Mesendoderm (in vitro differentiated cells): Measurements from ENCODE around the gene IL17C.

Source experiments
- DNase-seq: peaks from one replicate; pipeline ENCODE4 v3.0.0; 2013
- H2AK5ac ChIP-seq: 2 replicates; pipeline ENCODE4 v1.6.1; 2013; ENCODE audit warnings: low read length, inconsistent platforms
- H2BK120ac ChIP-seq: 2 replicates; pipeline ENCODE4 v1.6.1; 2013; ENCODE audit warnings: low read depth, mild to moderate bottlenecking, low read length, moderate library complexity, mixed read lengths
- H2BK15ac ChIP-seq: replicated peaks from 2 replicates; pipeline ENCODE4 v1.6.1; 2013; ENCODE audit warnings: low read depth, mild to moderate bottlenecking, moderate library complexity
- H2BK5ac ChIP-seq: 2 replicates; pipeline ENCODE4 v1.6.1; 2013; ENCODE audit warnings: low read length, inconsistent platforms
- H3K18ac ChIP-seq: 2 replicates; pipeline ENCODE4 v1.6.1; 2013; ENCODE audit warnings: mild to moderate bottlenecking, low read length, mixed read lengths
- H3K23ac ChIP-seq: one replicate; pipeline ENCODE4 v1.6.1; 2013; ENCODE audit warnings: low read length
- H3K27ac ChIP-seq: 2 replicates; pipeline ENCODE4 v1.5.1; 2013; ENCODE audit warnings: low read depth, mild to moderate bottlenecking, inconsistent platforms, low read length, moderate library complexity
- H3K27me3 ChIP-seq: 2 replicates; pipeline ENCODE4 v1.6.1; 2013; ENCODE audit warnings: low read length, control low read depth, mild to moderate bottlenecking, inconsistent platforms; ENCODE audit not compliant: insufficient read depth, poor library complexity
- H3K36me3 ChIP-seq: 2 replicates; pipeline ENCODE4 v1.6.1; 2013; ENCODE audit warnings: low read length, inconsistent platforms; ENCODE audit not compliant: control insufficient read depth, insufficient read depth
- H3K4ac ChIP-seq: one replicate; pipeline ENCODE4 v1.6.1; 2013; ENCODE audit warnings: low read depth, mild to moderate bottlenecking, low read length, moderate library complexity
- H3K4me1 ChIP-seq: 2 replicates; pipeline ENCODE4 v1.6.1; 2013; ENCODE audit warnings: low read depth, low read length, inconsistent platforms; ENCODE audit not compliant: control insufficient read depth
- H3K4me2 ChIP-seq: 2 replicates; pipeline ENCODE4 v1.6.1; 2013; ENCODE audit warnings: low read length
- H3K4me3 ChIP-seq: 2 replicates; pipeline ENCODE4 v1.5.1; 2013; ENCODE audit warnings: mild to moderate bottlenecking, low read length
- H3K56ac ChIP-seq: one replicate; pipeline ENCODE4 v1.6.1; 2013; ENCODE audit warnings: low read length
- H3K79me1 ChIP-seq: 2 replicates; pipeline ENCODE4 v1.6.1; 2013; ENCODE audit warnings: low read length, inconsistent platforms
- H3K79me2 ChIP-seq: 2 replicates; pipeline ENCODE4 v1.6.1; 2013; ENCODE audit warnings: mild to moderate bottlenecking, low read length; ENCODE audit not compliant: control insufficient read depth, insufficient read depth
- H3K9ac ChIP-seq: 2 replicates; pipeline ENCODE4 v1.6.1; 2013; ENCODE audit warnings: low read length, inconsistent platforms
- H4K5ac ChIP-seq: one replicate; pipeline ENCODE4 v1.6.1; 2013; ENCODE audit warnings: low read length
- H4K8ac ChIP-seq: one replicate; pipeline ENCODE4 v1.6.1; 2013; ENCODE audit warnings: low read depth, mild to moderate bottlenecking, control low read depth, low read length, moderate library complexity
- WGBS: extraction: QIAGEN DNeasy Blood & Tissue Kit; methylation state at CpG from one replicate; pipeline ENCODE4 v1.1.7; 2013; ENCODE audit warnings: low lambda C conversion rate, missing lambda C conversion rate; ENCODE audit not compliant: insufficient coverage; ENCODE audit errors: extremely low coverage; 5-methylcytosine and 5-hydroxymethylcytosine counted together

Gene IL17C

DNA sequence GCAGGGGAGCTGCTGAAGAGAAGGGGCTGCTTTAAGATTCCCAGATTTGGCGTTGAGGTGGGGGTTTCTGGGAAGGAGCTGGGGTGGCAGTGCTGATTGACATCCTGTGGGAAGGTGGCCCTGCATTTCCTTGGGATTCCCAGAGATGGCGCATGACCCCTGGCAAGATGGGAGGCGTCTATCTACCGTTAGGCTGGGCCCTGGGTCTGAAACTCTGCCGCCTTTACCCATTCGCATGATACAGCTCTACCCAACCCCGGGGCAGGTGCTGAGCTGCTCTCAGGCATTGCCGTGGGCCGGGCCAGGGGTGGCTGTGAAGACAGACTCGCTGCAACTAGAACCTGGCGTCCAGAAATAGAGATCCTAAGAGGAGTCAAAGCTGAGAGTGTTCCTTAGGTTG, 34.4 kb downstream of the IL17C start:
- no peak overlapping the region for H3K27ac ChIP-seq
- no peak overlapping the region for H2BK15ac ChIP-seq
- H2AK5ac ChIP-seq: no peak overlapping the region
- H3K27me3 ChIP-seq: no peaks in the 10 kb centered on the region
- no peaks in the 10 kb centered on the region for H3K79me1 ChIP-seq
- H2BK120ac ChIP-seq: no peak overlapping the region
- H3K4me3 ChIP-seq: no peak overlapping the region
- H3K4me1 ChIP-seq: no peaks in the 10 kb centered on the region
- H3K9ac ChIP-seq: no peak overlapping the region
- no peak overlapping the region for H3K4me2 ChIP-seq
- H4K8ac ChIP-seq: no peak overlapping the region
- no peak overlapping the region for H3K18ac ChIP-seq
- H4K5ac ChIP-seq: no peak overlapping the region
- H3K79me2 ChIP-seq: no peaks in the 10 kb centered on the region
- no peak overlapping the region for H3K23ac ChIP-seq
- no peak overlapping the region for H3K56ac ChIP-seq
- H3K36me3 ChIP-seq: no peaks in the 10 kb centered on the region
- peak; percentile 73 for DNase-seq
- H2BK5ac ChIP-seq: no peak overlapping the region
- H3K4ac ChIP-seq: no peak overlapping the region
- no CpG with 5 or more reads among the region's 11 CpGs for WGBS

DNA sequence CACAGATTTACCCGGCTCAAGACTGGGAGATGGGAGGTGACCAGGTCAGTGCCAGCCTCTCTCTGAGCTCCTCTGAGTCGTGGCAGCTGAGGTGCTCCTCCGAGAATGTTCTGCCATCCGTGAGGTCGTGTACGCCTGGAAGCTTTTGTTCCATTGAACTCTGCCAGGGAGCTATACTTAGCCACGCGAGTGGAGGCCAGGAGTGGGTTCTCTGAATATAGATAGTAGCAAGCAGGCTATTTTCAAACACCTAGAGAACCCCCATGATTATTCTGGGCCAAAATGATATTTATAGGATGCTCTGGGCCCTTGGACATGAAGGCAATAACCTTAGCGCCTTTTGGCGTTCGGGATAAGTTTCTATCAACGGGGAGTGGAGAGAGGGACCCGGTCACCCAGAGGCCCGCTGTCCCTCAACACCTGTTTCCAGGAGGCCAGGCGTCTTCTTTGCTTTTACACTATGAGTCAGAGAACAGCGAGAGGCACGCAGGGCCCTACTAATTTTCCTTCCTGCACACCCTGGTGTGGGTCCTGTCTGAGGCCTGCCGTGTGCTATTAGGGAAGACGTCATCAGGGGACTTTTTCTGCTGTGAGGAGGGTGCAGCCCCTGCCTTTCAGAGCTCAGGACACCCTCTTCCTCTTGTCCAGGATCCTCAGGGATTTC, 35.5 kb downstream of the IL17C start:
- no peak overlapping the region for H3K4me3 ChIP-seq
- H3K18ac ChIP-seq: no peak overlapping the region
- no peak overlapping the region for H3K9ac ChIP-seq
- no peak overlapping the region for H3K27ac ChIP-seq
- H2BK15ac ChIP-seq: no peak overlapping the region
- H3K4me2 ChIP-seq: no peak overlapping the region
- H3K79me2 ChIP-seq: no peaks in the 10 kb centered on the region
- H3K23ac ChIP-seq: no peak overlapping the region
- no peak overlapping the region for H2AK5ac ChIP-seq
- no peak overlapping the region for H4K8ac ChIP-seq
- no peak overlapping the region for H2BK5ac ChIP-seq
- no peaks in the 10 kb centered on the region for H3K36me3 ChIP-seq
- no peak overlapping the region for H3K4ac ChIP-seq
- H3K4me1 ChIP-seq: no peaks in the 10 kb centered on the region
- DNase-seq: no peak
- no peak overlapping the region for H2BK120ac ChIP-seq
- no peak overlapping the region for H3K56ac ChIP-seq
- WGBS: no CpG with 5 or more reads among the region's 19 CpGs
- no peaks in the 10 kb centered on the region for H3K79me1 ChIP-seq
- no peak overlapping the region for H4K5ac ChIP-seq
- H3K27me3 ChIP-seq: no peaks in the 10 kb centered on the region

DNA sequence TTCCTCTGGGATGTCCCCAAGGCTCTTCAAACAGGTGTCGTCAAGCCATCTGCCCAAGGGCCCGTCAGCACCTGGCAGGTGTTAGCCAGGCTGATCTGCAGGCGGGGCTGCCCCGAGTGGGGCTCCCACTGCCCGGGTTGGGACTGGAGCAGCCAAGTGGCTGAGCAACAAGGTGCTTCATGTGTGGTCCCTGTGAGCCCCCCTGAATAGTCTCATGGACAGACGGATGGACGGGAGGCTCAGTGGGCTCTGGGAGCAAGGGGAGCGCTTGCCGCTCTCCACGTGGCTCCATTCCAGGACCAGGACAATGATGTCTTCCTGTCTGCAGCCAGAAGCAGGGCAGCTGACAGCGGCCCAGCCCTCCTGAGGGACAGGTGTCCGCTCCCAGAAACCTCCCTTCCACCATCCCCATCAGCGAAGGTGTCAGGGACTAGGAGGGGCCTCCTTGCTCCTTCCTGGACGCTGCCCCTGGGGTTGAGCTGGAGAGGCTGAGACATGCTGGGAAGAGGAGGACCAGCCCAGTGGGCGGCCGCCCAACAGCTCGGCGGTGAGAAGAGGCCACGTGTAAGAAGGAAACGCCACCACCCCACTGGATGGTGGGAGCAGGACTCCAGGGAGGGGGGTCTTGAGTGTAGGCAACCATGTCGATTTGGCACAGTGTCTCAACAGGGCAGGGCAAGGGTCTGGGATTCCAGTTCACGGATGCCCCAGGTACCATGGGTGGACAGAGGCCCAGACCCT, 38.3 kb downstream of the IL17C start:
- Histone ChIP-seq H3K79me2 (no peaks in the 10 kb centered on the region), H2BK5ac (no peak overlapping the region), H3K4me2 (no peak overlapping the region), H3K56ac (no peak overlapping the region), H2BK120ac (no peak overlapping the region), H4K5ac (no peak overlapping the region), H4K8ac (no peak overlapping the region), H3K4me1 (no peaks in the 10 kb centered on the region), H3K9ac (no peak overlapping the region), H3K27ac (no peak overlapping the region), H2AK5ac (no peak overlapping the region), H3K4me3 (no peak overlapping the region), H3K18ac (no peak overlapping the region), H3K23ac (no peak overlapping the region), H3K36me3 (no peaks in the 10 kb centered on the region), H3K4ac (no peak overlapping the region), H3K27me3 (no peaks in the 10 kb centered on the region), H3K79me1 (no peaks in the 10 kb centered on the region), H2BK15ac (no peak overlapping the region)
- WGBS: no CpG with 5 or more reads among the region's 22 CpGs
- DNase-seq: no peak

DNA sequence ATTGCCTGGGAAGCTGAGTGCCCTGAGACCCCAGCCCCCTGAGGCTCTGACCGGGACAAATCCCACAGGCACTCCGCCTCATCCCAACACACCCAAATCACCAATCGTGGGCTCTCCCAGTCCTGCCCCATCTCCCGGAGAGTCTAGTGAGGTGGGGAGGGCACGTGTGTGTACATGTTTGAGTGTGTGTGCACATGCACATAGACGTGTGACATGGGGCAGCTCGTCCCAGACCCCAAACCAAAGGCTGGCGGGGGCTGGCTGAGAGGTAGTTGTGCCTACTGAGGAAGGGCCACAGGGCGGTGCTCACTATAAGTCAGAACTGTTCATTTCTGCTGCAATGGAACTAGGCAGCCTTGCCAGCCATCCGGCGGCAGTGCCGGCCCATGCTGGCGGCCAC, 39.3 kb downstream of the IL17C start:
- no peak overlapping the region for H3K23ac ChIP-seq
- H3K79me2 ChIP-seq: no peaks in the 10 kb centered on the region
- no peak overlapping the region for H3K56ac ChIP-seq
- no peak overlapping the region for H3K4me2 ChIP-seq
- no peaks in the 10 kb centered on the region for H3K36me3 ChIP-seq
- WGBS: no CpG with 5 or more reads among the region's 13 CpGs
- H2BK5ac ChIP-seq: no peak overlapping the region
- H3K27ac ChIP-seq: no peak overlapping the region
- H2AK5ac ChIP-seq: no peak overlapping the region
- no peaks in the 10 kb centered on the region for H3K27me3 ChIP-seq
- H3K4me3 ChIP-seq: no peak overlapping the region
- no peak for DNase-seq
- H4K5ac ChIP-seq: no peak overlapping the region
- H2BK120ac ChIP-seq: no peak overlapping the region
- H3K79me1 ChIP-seq: no peaks in the 10 kb centered on the region
- no peak overlapping the region for H2BK15ac ChIP-seq
- H3K18ac ChIP-seq: no peak overlapping the region
- no peak overlapping the region for H4K8ac ChIP-seq
- no peaks in the 10 kb centered on the region for H3K4me1 ChIP-seq
- H3K9ac ChIP-seq: no peak overlapping the region
- no peak overlapping the region for H3K4ac ChIP-seq

DNA sequence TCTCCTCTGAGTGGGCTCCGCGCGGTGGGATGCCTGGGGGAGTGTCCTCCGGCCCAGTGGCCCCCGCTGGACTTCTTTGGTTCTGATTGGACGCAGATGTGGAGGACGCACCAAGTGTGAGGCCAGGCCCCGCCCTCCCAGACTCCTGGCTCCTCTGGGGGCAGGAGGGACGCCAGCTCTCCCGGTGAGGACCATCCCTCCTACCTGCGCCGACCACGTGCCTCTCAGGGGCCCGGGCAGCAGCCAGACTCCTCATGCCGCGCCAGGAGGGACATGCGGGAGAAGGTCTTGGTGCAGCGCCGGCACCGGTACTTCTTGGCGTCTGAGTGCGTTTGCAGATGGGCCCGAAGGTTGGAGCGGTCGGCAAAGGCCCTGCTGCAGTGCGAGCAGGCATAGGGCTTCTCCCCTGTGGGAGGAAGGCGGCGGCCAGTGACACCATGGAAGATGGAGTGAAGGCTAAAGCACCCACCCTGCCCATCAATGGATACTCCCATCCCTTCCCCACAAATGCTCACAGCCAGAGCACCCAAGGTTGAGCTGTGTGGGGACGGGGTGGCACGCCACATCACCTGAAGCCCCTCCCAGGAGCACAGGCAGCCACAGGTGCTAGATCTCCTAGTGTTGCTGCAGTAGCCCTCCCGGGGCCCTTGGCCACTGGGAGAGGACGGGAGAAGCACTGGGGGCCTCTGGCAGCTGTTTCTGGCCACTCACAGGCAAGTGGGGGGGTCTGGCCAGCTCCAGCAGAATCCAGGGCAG, 40.0 kb downstream of the IL17C start:
- H3K4me1 ChIP-seq: no peaks in the 10 kb centered on the region
- H2BK120ac ChIP-seq: no peak overlapping the region
- no peak overlapping the region for H4K8ac ChIP-seq
- H3K79me2 ChIP-seq: no peaks in the 10 kb centered on the region
- H3K9ac ChIP-seq: no peak overlapping the region
- no peaks in the 10 kb centered on the region for H3K27me3 ChIP-seq
- no peak overlapping the region for H2BK15ac ChIP-seq
- no peak overlapping the region for H3K4me2 ChIP-seq
- H3K36me3 ChIP-seq: no peaks in the 10 kb centered on the region
- no peak overlapping the region for H2BK5ac ChIP-seq
- no peak overlapping the region for H3K56ac ChIP-seq
- H4K5ac ChIP-seq: no peak overlapping the region
- H3K4me3 ChIP-seq: no peak overlapping the region
- no peak for DNase-seq
- no CpG with 5 or more reads among the region's 32 CpGs for WGBS
- no peak overlapping the region for H3K18ac ChIP-seq
- no peak overlapping the region for H3K23ac ChIP-seq
- H3K27ac ChIP-seq: no peak overlapping the region
- H3K4ac ChIP-seq: no peak overlapping the region
- H3K79me1 ChIP-seq: no peaks in the 10 kb centered on the region
- no peak overlapping the region for H2AK5ac ChIP-seq
